Natural killer cell (primary cell): Measurements from ENCODE around the gene SDC3. TPM values are rescaled to one million over a fixed set of nuclear protein-coding genes. Genes with fewer than 3 reads are reported as not detected.
A peak's percentile ranks its signal among the peaks of the same experiment; 100 is the strongest.

Experiments used
- ATAC-seq, 3 donors: fragments of 150-1000 bp in 2 of 3; fragments of 200-7000 bp in 1 of 3; cut with Tn5 transposase; 1 replicate in 1 of 3; 2 replicates in 2 of 3; pipeline ENCODE4 v1.10.0; 2021; ENCODE audit warnings: mild to moderate bottlenecking in 2 of 3, moderate library complexity in 2 of 3
- DNase-seq, 2 donors: peaks; one replicate each; pipeline versions ENCODE4 v3.0.0 to v3.0.0-alpha.2; 2013 to 2021; ENCODE audit warnings: mixed read lengths in 1 of 2
- H3K27ac ChIP-seq: one replicate; pipeline ENCODE4 v1.5.1; 2013; ENCODE audit warnings: mild to moderate bottlenecking, low read length
- H3K27me3 ChIP-seq: one replicate; pipeline ENCODE4 v1.6.1; 2013; ENCODE audit warnings: low read length; ENCODE audit not compliant: control insufficient read depth, insufficient read depth
- H3K36me3 ChIP-seq: one replicate; pipeline ENCODE4 v1.6.1; 2013; ENCODE audit warnings: low read length; ENCODE audit not compliant: control insufficient read depth, insufficient read depth
- H3K4me1 ChIP-seq: one replicate; pipeline ENCODE4 v1.6.1; 2013; ENCODE audit warnings: low read length; ENCODE audit not compliant: control insufficient read depth, insufficient read depth
- H3K4me3 ChIP-seq: one replicate; pipeline ENCODE4 v1.5.1; 2013; ENCODE audit warnings: low read length
- H3K9me3 ChIP-seq: one replicate; pipeline ENCODE4 v1.6.1; 2013; ENCODE audit warnings: low read length; ENCODE audit not compliant: control insufficient read depth, insufficient read depth
- H3K27ac Mint-ChIP-seq, 2 donors: one replicate each; pipeline ENCODE4 v1.8.0; 2022; ENCODE audit warnings: mild to moderate bottlenecking in 2 of 2, mixed read lengths in 2 of 2, moderate library complexity in 1 of 2
- H3K27me3 Mint-ChIP-seq, 2 donors: one replicate each; pipeline ENCODE4 v1.8.0; 2022; ENCODE audit warnings: low read depth in 2 of 2, mixed read lengths in 2 of 2
- H3K36me3 Mint-ChIP-seq: one replicate; pipeline ENCODE4 v1.8.0; 2022; ENCODE audit warnings: mixed read lengths
- H3K4me1 Mint-ChIP-seq, 2 donors: one replicate each; pipeline ENCODE4 v1.8.0; 2022; ENCODE audit warnings: mixed read lengths in 2 of 2
- H3K4me3 Mint-ChIP-seq: one replicate; pipeline ENCODE4 v1.8.0; 2022; ENCODE audit warnings: mild to moderate bottlenecking, moderate library complexity, mixed read lengths
- H3K9me3 Mint-ChIP-seq, 2 donors: one replicate each; pipeline ENCODE4 v1.8.0; 2022; ENCODE audit warnings: mixed read lengths in 2 of 2
- WGBS: methylation state at CpG from one replicate; pipeline ENCODE4 v1.1.7; 2013; ENCODE audit warnings: missing lambda C conversion rate; ENCODE audit not compliant: insufficient coverage; 5-methylcytosine and 5-hydroxymethylcytosine counted together
- intact Hi-C: fragments of 100-400 bp; cut with micrococcal nuclease; formaldehyde crosslinking; loops from one replicate; pipeline ENCODE4 v1.14.2; 2022
- total RNA-seq, 4 donors: library from RNA; stranded (reverse); fragments of 120-200 nt in 1 of 4; gene quantifications; one replicate each; pipeline versions ENCODE4 v1.2.3 to v1.2.4, GENCODE V29; 2013 to 2022
- TF ChIP-seq, protein P1 (sequence below): fragments of 200-600 bp; IDR thresholded peaks from one replicate; pipeline ENCODE4 v1.8.0; 2022; ENCODE audit warnings: antibody characterized with exemption

Gene SDC3, protein sequence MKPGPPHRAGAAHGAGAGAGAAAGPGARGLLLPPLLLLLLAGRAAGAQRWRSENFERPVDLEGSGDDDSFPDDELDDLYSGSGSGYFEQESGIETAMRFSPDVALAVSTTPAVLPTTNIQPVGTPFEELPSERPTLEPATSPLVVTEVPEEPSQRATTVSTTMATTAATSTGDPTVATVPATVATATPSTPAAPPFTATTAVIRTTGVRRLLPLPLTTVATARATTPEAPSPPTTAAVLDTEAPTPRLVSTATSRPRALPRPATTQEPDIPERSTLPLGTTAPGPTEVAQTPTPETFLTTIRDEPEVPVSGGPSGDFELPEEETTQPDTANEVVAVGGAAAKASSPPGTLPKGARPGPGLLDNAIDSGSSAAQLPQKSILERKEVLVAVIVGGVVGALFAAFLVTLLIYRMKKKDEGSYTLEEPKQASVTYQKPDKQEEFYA
- total RNA-seq = under 1 TPM in 2 of 3 donors, not detected in 1; 0.33 to 0.63 TPM
- 0.23 TPM for total RNA-seq (2013)

DNA sequence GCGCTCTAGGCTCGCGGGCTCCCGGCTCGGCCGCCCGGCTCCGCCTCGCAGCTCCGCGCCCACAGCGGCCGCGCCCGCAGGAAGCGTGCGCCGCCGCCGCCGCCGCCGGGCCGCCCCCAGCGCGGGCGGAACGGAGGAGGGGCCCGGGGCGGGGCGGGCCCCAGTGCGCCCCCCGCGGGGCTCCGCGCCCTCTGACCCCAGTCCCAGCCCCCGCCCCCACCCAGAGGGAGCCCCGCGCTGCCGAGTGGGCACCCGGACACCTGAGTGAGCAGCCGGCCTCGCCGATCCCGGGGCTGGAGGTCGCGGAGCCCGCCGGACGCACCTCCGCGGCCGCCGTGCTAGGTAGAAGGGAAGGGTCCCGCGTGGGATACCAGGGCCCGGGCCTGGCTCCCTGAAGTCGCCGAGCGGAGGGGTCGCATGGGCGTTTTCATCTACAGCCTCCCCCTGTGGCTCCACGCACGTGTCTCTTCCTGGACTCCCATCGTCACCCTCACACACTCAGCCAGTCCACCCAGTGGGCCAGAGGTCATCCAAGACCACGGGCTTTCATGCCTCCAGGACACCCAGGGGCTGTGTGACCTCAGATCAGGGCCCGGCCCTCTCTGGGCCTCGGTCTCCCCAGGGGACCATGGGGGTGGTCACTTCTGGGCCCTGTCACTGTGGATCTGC lies at the start of gene SDC3:
TSS of gene SDC3 (minus strand) at position 63 of the 669 bp plus-strand sequence. CDS start 172 bp downstream, outside the sequence.
- peaks cover 37% of the 10 kb centered on the region for H3K4me1 ChIP-seq
- intact Hi-C loops = no loop called here
- peaks cover 11 to 17% of the 10 kb centered on the region in 2 donors for H3K4me1 Mint-ChIP-seq
- peak within 1 kb of the TSS in 1 of 2 donors; percentile 63 for H3K27ac Mint-ChIP-seq
- H3K36me3 ChIP-seq = no peaks in the 10 kb centered on the region
- H3K9me3 ChIP-seq = no peaks in the 10 kb centered on the region
- peak within 1 kb of the TSS; percentile 23 for H3K4me3 ChIP-seq
- H3K36me3 Mint-ChIP-seq = no peaks in the 10 kb centered on the region
- no peaks in the 10 kb centered on the region for H3K9me3 Mint-ChIP-seq
- DNase-seq (peak in 1 of 2 donors; percentile 60), ATAC-seq (peak; percentile 65 to 83 (median 80))
- TF ChIP-seq, protein P1, sequence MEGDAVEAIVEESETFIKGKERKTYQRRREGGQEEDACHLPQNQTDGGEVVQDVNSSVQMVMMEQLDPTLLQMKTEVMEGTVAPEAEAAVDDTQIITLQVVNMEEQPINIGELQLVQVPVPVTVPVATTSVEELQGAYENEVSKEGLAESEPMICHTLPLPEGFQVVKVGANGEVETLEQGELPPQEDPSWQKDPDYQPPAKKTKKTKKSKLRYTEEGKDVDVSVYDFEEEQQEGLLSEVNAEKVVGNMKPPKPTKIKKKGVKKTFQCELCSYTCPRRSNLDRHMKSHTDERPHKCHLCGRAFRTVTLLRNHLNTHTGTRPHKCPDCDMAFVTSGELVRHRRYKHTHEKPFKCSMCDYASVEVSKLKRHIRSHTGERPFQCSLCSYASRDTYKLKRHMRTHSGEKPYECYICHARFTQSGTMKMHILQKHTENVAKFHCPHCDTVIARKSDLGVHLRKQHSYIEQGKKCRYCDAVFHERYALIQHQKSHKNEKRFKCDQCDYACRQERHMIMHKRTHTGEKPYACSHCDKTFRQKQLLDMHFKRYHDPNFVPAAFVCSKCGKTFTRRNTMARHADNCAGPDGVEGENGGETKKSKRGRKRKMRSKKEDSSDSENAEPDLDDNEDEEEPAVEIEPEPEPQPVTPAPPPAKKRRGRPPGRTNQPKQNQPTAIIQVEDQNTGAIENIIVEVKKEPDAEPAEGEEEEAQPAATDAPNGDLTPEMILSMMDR = no peak
- no peak within 1 kb of the TSS for H3K27ac ChIP-seq
- peaks cover 17% of the 10 kb centered on the region for H3K27me3 ChIP-seq
- WGBS = 2% methylated on average over 67 of the region's 68 CpGs
- peaks cover 38 to 46% of the 10 kb centered on the region in 2 donors for H3K27me3 Mint-ChIP-seq
- peak within 1 kb of the TSS; percentile 93 for H3K4me3 Mint-ChIP-seq

DNA sequence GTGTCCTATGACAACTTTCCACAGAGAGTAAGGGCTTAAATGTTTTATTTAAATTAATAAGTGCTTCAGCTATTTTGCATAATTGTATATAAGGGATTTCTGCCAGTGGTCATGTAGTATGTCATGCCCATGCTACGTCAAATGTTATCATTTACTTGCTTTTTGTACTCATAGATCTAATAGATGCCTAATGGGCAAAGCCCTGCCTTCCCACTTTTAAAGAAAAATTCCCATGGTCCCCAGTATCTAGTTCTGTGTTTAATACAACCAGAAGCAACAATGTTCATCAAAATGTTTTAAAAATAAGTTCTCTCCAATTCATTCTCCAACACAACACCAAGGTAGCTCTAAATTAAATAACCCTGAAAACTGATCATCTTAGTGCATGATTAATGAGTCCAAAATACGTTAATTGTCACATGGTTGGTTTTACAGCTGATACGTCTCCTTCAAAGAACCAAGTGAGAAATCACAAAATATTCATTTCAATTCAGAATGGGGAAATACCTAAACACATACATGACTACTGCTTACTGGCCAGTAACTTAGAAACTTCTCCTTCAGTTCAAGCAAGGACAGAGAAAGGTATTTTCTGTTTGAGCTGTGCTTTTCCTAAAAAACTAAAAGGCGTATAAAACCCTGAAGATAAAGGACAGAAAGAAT lies 49.1 kb upstream of the SDC3 start:
- WGBS = 92% methylated on average over 3 of the region's 4 CpGs
- H3K27ac Mint-ChIP-seq = peak overlapping the region; percentile 6
- H3K4me3 Mint-ChIP-seq = no peak overlapping the region
- H3K9me3 Mint-ChIP-seq = no peaks in the 10 kb centered on the region
- intact Hi-C loops = no loop called here
- H3K4me1 ChIP-seq = no peaks in the 10 kb centered on the region
- no peaks in the 10 kb centered on the region for H3K27me3 Mint-ChIP-seq
- no peaks in the 10 kb centered on the region for H3K9me3 ChIP-seq
- no peak overlapping the region for H3K27ac ChIP-seq
- no peaks in the 10 kb centered on the region for H3K27me3 ChIP-seq
- H3K4me1 Mint-ChIP-seq = peaks cover 21 to 37% of the 10 kb centered on the region in 2 donors
- H3K36me3 ChIP-seq = peaks cover 57% of the 10 kb centered on the region
- TF ChIP-seq, protein P1 = no peak
- no peak overlapping the region for H3K4me3 ChIP-seq
- H3K36me3 Mint-ChIP-seq = peaks cover under 1% of the 10 kb centered on the region
- DNase-seq (no peak), ATAC-seq (no peak)

DNA sequence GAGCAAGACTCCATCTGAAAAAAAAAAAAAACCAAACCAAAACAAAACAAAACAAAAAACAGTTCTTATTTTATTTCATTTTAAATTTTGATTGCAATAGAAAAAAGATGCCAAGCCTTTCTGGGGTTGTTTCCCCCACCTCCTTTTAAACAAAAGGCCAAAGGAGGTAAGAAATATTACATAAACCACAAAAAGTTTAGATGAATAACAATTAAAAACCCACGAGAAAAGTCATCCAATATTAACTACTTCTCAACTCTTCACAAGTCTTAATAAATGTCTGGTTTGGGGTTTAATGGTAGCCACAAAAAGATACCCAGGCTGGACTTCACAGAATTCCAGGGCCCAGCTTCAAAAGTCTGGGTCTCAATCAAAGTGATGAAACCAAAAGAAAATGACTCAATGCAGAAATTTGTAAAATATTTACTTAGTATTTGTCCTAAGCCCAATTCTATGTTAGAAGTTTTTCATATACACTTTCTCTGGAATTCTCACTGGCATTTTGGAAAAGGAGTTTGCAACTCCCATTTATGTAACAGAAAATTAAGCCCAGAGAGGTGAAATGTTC lies 47.0 kb upstream of the SDC3 start:
- peaks cover 36 to 38% of the 10 kb centered on the region in 2 donors for H3K4me1 Mint-ChIP-seq
- Histone ChIP-seq H3K4me1 (no peaks in the 10 kb centered on the region), H3K9me3 (no peaks in the 10 kb centered on the region), H3K27me3 (no peaks in the 10 kb centered on the region), H3K36me3 (peaks cover 62% of the 10 kb centered on the region), H3K4me3 (no peak overlapping the region), H3K27ac (no peak overlapping the region)
- peaks cover 15% of the 10 kb centered on the region for H3K36me3 Mint-ChIP-seq
- no peak overlapping the region for H3K27ac Mint-ChIP-seq
- WGBS = no CpG with 5 or more reads among the region's 1 CpG
- no peaks in the 10 kb centered on the region for H3K27me3 Mint-ChIP-seq
- H3K9me3 Mint-ChIP-seq = no peaks in the 10 kb centered on the region
- TF ChIP-seq, protein P1 = no peak
- ATAC-seq (no peak), DNase-seq (no peak)
- no peak overlapping the region for H3K4me3 Mint-ChIP-seq
- intact Hi-C loops = no loop called here
